GM19324 (cell line): ENCODE results near the gene TADA1.
"Not testable (repeated sequence)": the region's sequence is repeated elsewhere in the genome, so short reads cannot be mapped to it uniquely, and the experiment has no call there.

Source experiments
- ATAC-seq: cut with Tn5 transposase; IDR thresholded peaks from one replicate; pipeline ENCODE4 v1.9.1; 2021; ENCODE audit warnings: mild to moderate bottlenecking, moderate library complexity; ENCODE audit not compliant: unreplicated experiment, low FRiP score

Gene TADA1

DNA sequence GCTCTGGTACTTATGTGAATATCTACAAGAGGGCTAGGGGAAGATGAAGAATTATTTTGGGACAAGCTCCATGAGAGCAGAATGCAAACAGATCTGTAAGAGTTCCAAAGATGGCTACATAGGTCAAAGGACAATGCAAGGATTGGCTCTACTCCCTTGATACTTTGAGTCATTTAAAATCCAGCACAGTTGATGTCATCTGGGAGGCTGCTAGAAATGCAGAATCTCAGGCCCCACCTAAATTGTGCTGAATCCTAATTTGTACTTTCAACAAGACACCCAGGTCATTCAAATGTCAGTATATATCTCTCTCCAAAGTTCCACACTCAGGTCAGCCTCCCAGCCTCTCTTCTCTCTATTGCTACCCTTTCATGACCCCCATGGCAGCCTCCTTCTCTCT, 23.7 kb upstream of the TADA1 start:
- ATAC-seq: no peak

DNA sequence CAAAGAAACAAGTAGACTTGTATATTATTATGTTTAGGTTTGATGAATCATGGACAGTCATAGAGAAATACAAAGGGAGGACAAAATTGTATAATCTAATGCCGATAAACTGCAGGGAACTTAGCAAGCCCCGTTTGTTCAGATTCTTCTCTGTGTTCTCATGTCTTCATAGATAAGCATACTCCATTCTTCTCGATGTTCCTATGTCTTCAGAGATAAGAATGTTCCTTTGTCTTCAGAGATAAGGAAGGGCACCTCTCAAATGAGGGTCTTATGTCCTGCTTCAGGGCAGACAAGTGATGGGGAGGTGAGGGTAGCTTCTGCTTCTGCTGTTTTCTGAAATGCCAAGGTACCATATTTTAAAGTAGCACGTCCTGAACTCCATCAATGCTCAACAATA, 19.7 kb upstream of the TADA1 start:
- ATAC-seq: no peak

DNA sequence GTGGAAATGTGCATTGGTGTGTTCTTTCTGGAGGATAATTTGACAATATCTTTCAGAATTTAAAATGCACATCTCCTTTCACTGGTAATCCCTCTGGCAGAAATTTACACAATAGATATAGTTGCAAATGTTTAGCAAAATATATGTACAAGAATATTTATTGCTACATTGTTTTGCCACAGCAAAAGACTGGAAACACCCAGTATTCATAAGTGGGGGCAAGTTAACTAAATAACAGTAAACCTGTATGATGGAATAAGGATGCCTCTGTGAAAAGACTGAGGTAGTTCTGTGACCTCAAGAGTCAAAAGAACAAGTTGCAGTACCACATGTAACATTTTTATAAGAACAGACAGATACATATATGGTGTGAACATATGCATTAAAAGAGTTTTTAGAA, 13.7 kb upstream of the TADA1 start:
- no peak for ATAC-seq

DNA sequence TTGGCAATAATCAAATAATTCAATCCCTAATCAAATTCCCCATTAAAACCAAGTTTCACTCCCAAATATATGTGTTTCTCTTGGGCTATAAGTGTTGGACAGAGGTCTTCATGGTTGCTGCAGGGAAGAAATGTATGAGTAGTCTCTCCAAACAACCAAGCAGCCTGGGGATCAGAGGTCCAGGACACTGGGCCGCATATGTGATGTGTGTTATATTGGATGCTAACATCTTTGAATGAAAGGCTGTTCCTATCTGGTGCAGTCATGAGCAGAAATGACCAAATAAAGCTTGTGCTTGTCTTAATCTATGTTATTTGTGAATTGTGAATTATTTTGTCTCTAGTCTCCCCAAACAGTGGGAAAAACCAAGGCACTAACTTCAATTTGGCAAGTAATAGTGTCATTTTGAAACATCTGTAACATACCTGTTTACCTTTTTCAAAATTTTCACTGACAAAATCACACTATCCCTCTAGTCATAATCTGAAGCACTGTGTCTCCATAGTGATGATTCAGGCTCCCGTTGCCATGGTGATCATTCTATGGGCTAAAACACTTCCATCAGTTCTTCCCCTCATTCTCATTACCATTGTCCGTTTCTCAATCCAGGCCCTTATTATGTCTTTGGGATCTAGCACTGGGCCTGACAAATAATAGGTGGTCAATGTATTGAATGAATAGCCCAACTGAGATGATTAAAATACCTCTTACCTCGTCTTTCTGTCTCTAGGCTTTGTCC, 12.5 kb upstream of the TADA1 start:
- ATAC-seq: no peak

DNA sequence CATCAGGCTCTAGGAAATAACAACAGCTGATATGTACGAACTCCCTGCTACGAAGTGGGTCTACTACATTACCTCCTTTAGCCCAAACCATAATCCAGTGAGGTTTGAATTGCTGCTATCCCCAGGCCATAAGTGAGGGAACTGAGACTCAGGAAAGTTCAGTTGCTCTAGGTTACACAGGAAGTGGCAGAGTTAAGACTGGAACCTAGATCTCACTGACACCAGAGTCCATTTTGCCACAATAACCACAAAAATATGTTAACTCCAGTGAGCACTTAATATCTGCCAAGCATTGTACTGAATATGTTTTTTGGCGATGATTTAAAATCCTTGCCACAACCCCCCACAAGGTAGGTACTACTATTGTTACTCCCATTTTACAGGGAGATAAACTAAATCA, 8.9 kb upstream of the TADA1 start:
- no peak for ATAC-seq

DNA sequence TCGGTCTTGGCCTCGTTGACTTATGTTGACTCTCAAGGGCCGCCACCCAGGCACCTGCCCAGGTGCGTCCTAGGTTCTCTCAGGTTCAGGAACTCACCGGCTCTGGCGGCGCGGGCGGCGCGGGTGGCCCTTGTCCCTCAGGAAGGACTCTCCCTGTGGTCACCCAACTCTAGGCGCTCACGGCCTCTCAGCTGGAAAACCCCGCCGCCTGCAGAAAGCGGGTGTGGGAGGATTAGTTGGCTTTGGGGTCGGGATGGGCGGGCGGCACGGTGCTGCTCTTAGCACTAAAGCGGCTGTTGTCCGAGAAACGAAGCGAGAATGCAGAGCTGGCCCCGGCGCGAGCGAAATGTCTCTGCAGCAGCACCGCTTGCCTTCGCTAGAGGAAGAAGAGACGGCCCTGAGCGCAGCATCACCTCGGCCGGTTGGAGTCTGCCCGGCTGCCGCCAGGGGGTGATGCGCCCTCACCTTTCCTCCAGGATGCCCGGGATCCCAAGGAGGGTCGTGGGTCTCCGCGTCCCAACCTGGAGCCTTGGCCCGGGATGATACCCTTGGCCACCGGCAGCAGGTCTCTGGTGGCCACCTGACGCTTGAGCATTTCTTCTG, 8.1 kb upstream of the TADA1 start:
- no peak for ATAC-seq

DNA sequence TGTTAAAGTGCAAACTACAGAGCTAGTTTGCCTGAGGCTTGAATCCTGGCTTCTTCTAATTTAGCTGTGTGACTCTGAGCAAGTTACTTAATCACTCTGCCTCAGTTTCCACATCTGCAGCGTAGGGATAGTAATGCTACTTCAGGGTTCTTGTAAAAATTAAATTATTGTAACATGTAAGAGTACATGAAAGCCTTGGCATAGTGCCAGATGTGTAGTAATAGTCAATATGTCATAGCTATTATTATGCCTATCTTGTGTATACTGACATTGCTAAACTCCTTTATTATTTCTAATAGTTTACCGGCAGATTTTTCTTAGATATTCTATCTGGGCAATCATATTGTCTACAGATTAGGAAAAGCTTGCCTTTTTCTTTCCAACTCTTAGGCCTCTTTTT, 6.8 kb upstream of the TADA1 start:
- no peak for ATAC-seq

DNA sequence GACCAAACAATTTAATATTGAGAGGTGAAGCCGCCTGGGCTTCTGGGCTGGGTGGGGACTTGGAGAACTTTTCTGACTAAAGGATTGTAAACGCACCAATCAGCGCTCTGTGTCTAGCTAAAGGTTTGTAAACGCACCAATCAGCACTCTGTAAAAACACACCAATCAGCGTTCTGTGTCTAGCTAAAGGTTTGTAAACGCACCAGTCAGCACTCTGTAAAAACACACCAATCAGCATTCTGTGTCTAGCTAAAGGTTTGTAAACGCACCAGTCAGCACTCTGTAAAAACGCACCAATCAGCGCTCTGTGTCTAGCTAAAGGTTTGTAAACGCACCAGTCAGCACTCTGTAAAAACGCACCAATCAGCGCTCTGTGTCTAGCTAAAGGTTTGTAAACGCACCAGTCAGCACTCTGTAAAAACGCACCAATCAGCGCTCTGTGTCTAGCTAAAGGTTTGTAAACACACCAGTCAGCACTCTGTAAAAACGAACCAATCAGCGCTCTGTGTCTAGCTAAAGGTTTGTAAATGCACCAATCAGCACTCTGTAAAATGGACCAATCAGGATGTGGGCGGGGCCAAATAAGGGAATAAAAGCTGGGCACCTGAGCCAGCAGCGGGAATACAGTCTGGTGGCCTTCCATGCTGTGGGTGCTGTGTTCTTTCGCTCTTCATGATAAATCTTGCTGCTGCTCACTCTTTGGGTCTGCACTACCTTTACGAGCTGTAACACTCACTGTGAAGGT, 2.3 kb upstream of the TADA1 start:
- not testable (repeated sequence) for ATAC-seq

DNA sequence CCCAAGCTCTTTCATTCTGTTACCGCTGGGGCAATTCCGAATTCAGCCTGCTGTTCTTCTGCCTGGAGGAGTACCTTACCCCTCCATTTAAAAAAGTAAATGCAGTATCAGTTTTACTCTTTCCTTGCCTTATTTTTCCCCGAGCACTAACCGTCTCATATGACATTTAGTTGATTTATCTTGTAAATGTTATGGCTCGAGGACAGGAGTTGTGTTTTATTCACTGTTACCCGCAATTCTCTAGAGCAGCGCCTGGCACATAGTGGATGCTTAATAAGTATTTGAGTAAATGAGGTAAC, 425 bp upstream of the TADA1 start:
- no peak for ATAC-seq

DNA sequence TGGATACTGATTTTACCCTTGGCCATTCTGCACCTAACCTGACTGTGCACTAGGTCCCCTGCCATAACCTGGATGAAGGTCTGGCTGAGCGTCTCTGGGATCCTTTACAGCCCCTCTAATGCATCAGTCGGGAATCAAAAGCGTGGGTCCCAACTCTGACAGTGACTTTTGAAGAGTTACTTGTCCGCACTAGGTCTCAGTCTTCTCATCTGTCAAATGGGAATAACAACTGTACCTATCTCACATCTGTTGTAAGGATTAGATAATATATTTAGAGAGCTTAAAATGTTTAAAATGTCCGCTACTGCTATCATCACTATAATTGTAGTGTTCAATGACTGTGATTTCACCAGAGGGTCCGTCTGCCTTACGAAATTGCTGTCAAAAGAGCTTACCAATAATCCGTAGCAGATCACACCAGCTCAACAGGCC, 746 bp downstream of the TADA1 start:
- ATAC-seq: no peak

DNA sequence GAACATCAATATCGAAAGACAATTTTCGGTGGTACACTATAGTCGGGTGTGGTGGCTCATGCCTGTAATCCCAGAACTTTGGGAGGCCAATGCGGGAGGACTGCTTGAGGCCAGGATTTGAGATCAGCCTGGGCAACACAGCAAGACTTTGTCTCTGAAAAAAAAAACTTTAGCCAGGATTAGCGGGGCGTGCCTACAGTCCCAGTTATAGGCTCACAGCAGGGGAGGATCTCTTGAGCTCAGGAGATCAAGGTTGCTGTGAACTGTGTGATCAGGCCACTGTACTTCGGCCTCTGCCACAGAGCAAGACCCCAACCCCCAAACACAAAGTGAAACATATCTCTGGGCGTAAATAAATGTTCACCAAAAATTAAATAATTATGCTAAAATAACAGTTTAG, 1.6 kb downstream of the TADA1 start:
- ATAC-seq: no peak

DNA sequence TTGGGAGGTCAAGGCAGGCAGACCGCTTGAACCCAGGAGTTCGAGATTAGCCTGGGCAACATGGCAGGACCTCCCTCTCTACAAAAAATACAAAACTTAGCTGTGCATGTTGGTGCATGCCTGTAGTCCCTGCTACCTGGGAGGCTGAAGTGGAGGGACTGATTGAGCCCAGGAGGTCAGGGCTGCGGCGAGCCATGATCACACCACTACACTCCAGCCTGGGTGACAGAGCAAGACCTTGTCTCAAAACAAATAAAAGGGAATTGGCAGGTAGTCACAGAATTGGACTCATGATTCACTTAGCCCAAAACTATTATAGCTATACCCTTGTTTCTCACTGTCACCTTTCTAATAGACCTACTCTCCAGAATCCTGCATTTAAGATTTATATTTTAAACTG, 5.5 kb downstream of the TADA1 start:
- ATAC-seq: no peak

DNA sequence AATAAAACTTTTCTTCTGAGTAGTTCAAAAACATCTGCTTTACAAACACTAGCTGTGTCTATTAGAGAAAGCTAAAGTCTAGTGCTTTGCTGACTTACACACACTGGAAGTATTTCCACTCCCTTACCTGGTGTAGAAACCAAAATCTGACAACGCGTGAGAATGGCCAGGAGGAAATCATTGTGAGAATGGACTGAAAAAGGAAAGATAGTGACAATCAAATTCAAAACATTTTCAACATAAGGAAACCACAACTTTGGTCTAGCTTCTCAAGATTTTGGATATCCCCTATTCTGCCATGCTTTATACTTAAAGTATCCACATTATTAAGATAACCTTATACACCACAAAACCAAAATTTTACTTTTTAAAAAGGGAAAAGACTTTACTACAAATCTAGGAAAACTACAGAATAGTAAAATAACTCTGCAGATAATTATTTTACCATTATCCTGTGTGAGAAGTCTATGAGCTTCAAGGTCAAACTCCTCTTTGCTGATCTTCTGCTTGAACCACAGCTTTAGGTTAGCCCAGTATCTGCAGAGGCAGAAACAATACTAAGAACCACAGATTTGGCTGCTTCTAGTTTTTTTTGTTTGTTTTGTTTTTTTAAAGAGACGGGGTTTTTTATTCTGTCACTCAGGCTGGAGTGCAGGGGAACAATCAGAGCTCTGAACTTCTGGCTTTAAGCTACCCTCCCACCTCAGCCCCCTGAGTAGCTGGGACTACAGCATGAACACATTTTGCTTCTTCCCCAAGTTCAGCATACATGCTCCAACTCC, 6.6 kb downstream of the TADA1 start:
- ATAC-seq: no peak

DNA sequence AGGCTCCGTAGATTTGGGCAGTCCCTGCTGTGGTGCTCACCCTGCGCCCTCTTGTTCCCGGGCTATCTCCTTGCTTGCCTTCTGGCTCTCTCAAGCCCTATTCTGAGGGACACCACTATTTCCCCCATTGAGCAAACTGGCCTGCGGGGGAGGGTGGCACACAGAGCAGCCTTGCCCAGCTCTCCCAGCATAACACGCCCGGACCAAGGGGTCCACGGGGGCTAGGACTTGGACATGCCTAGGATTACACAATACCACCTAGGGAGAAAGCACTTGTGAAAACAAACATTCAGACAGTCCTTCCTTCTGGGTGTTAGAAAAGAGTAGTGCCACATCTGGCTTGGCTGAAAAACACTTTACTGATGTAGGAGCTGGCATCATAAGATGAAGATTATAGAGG, 7.4 kb downstream of the TADA1 start:
- ATAC-seq: no peak

DNA sequence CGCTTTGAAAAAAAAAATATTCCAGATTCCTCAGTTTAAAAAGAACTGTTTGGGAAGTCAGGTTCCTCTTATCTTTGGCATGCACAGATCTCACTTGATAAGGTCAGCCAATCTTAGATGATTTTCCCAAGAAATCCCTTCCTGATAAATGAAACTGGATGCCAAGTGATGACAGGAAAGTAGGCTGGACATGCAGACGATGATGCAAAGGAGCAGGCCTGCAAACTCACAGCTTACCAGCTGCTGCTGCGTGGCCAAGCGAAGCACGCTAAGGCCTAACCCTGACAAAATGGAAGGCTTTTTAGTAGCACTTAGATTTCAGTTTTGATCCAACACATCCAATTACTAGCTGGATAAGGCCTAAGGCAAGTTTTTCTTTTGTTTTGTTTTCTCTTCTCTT, 10.1 kb downstream of the TADA1 start:
- no peak for ATAC-seq

DNA sequence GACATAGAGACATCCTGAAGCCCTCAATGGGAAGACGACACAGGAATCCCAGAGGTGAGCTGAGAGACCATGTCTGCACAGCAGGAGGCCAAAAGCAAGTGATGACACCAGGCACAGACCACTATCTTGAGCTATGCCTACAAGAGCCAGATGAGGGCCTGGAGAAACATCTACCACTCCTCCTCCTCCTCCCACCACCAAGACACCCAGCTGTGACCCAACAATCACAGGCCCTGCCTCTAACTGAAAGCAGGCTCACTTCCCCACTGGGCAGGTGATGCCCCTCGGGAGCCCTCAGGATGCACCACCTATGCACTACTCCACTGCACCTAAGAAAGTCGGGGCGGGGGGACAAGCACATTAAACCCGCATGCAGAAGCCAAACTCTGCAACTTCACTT, 16.5 kb downstream of the TADA1 start:
- ATAC-seq: no peak

DNA sequence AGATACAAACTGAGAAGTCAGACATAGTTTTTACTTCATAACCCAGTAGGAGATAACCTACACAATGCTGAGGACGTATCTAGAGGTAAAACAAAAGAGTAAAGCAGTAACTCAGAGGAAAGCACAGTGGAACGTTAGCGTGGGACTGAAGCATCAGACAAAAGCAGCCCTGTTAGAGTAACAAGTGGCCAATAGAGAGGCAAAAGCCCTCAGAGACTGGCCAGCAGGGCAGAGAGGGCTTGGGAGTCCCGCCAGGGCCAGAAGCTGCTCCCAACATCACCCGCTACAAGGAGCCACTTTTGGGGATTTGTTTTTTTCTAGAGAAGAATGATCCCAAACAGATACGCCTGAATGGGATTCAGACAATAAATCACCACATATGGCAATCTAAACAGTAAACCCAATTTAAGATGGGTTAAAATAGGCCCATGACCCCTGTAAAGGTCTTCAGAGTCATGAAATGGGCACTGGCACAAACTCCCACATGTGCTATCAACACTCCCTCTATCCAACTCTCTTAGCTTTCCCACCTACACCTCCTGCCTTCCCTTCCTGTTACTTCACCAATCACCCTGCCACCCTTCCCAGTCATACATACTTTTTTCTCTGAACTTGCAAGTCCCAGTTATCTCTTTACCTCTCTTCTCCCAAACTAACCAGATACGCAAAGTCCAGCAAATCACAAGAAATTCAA, 17.2 kb downstream of the TADA1 start:
- no peak for ATAC-seq

DNA sequence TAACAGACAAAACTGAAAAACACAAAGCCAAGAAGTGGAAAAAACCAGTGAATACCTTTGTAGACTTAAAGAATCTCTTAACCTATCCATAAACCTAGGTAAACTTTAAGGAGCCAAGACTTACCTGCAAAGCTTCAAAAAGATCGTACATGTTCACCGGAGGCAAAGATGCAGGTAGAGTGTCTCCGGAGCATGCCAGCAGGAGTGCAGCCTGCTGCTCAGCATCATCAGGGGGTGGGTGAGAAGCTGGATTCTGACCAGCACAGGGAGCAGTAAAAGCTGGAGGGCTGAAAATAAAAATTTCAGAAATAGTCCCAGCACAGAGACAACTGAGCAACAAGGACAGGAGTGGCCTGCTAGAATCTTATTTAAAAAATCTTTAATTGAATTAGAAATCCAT, 18.1 kb downstream of the TADA1 start:
- no peak for ATAC-seq

DNA sequence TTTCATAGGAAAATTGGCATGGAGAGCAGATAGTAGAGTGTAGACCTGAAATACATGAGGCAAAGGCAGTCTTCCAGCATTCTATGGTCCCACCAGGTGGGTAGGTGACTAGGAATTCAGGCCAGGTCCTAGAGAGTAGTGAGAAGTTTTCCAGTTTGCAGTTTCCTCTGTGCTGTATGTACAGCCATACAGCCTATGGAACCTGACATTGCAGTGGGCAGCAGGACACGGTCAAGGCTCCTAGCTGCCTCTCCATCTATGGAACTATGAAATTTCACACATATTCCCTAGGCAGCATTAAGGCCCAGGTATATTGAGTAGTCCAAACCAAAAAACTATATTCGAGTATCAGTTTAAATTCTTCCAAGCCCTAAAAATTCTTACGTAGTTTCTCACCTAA, 20.5 kb downstream of the TADA1 start:
- no peak for ATAC-seq

DNA sequence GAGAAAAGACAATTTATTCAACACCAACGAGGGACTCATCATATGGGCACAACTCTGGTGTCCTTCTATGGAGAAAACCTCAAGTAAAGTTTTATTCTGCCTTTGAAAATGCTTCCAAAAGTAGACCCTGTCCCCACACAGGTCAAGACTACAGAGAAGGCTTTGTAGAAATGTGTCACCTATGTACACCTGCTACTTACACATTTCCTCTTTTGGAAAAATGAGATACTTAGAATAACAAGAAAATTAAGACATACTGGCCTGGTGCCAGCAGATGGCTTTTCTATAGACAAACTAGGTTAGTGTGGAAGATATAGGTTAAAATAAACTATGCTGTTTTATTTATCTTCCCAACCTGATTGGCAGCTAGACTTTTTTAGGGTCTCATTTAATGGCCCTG, 23.1 kb downstream of the TADA1 start:
- ATAC-seq: no peak

DNA sequence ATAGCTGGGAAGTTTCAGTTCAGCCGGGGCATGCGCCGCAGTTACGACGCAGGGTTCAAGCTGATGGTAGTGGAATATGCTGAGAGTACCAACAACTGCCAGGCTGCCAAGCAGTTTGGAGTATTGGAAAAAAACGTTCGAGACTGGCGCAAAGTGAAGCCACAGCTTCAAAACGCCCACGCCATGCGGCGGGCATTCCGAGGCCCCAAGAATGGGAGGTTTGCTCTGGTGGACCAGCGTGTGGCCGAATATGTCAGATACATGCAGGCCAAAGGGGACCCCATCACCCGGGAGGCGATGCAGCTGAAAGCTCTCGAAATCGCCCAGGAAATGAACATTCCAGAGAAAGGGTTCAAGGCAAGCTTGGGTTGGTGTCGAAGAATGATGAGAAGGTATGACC, 26.9 kb downstream of the TADA1 start:
- no peak for ATAC-seq
